ENCODE results near the gene DDHD1.

GRCh38 chr14:53153702-53154112 lies 584 bp upstream of the DDHD1 start:
- TF ChIP-seq POLR2AphosphoS5 (IDR thresholded peaks at IDR 0.05), result no peak
- TF ChIP-seq, protein P1, sequence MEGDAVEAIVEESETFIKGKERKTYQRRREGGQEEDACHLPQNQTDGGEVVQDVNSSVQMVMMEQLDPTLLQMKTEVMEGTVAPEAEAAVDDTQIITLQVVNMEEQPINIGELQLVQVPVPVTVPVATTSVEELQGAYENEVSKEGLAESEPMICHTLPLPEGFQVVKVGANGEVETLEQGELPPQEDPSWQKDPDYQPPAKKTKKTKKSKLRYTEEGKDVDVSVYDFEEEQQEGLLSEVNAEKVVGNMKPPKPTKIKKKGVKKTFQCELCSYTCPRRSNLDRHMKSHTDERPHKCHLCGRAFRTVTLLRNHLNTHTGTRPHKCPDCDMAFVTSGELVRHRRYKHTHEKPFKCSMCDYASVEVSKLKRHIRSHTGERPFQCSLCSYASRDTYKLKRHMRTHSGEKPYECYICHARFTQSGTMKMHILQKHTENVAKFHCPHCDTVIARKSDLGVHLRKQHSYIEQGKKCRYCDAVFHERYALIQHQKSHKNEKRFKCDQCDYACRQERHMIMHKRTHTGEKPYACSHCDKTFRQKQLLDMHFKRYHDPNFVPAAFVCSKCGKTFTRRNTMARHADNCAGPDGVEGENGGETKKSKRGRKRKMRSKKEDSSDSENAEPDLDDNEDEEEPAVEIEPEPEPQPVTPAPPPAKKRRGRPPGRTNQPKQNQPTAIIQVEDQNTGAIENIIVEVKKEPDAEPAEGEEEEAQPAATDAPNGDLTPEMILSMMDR (IDR thresholded peaks at IDR 0.05), result no peak
- TF ChIP-seq EP300 (IDR thresholded peaks at IDR 0.05), result no peak
- no peak for TF ChIP-seq POLR2A (IDR thresholded peaks at IDR 0.05)

Data from sigmoid colon (tissue), 4 donors.